Memory B cell (primary cell): ENCODE results near the gene GTPBP8.
A peak's percentile ranks its signal among the peaks of the same experiment; 100 is the strongest.

Experiments used
- ATAC-seq: fragments of 150-1000 bp; cut with Tn5 transposase; 2 replicates; pipeline ENCODE4 v1.10.0; 2021; ENCODE audit warnings: low read depth, mild to moderate bottlenecking, moderate library complexity
- DNase-seq, 2 donors: peaks; one replicate each; pipeline ENCODE4 v3.0.0; 2022; ENCODE audit warnings: low spot score in 2 of 2
- H3K27ac Mint-ChIP-seq: one replicate; pipeline ENCODE4 v1.8.0; 2022; ENCODE audit warnings: mild to moderate bottlenecking, moderate library complexity, mixed read lengths
- H3K27me3 Mint-ChIP-seq: one replicate; pipeline ENCODE4 v1.8.0; 2022; ENCODE audit warnings: mixed read lengths
- H3K36me3 Mint-ChIP-seq: one replicate; pipeline ENCODE4 v1.8.0; 2022; ENCODE audit warnings: mild to moderate bottlenecking, mixed read lengths
- H3K4me1 Mint-ChIP-seq: one replicate; pipeline ENCODE4 v1.8.0; 2022; ENCODE audit warnings: mixed read lengths
- H3K4me3 Mint-ChIP-seq: one replicate; pipeline ENCODE4 v1.8.0; 2022; ENCODE audit warnings: mild to moderate bottlenecking, moderate library complexity, mixed read lengths
- H3K9me3 Mint-ChIP-seq: one replicate; pipeline ENCODE4 v1.8.0; 2022; ENCODE audit warnings: mixed read lengths

The GTPBP8 gene

DNA sequence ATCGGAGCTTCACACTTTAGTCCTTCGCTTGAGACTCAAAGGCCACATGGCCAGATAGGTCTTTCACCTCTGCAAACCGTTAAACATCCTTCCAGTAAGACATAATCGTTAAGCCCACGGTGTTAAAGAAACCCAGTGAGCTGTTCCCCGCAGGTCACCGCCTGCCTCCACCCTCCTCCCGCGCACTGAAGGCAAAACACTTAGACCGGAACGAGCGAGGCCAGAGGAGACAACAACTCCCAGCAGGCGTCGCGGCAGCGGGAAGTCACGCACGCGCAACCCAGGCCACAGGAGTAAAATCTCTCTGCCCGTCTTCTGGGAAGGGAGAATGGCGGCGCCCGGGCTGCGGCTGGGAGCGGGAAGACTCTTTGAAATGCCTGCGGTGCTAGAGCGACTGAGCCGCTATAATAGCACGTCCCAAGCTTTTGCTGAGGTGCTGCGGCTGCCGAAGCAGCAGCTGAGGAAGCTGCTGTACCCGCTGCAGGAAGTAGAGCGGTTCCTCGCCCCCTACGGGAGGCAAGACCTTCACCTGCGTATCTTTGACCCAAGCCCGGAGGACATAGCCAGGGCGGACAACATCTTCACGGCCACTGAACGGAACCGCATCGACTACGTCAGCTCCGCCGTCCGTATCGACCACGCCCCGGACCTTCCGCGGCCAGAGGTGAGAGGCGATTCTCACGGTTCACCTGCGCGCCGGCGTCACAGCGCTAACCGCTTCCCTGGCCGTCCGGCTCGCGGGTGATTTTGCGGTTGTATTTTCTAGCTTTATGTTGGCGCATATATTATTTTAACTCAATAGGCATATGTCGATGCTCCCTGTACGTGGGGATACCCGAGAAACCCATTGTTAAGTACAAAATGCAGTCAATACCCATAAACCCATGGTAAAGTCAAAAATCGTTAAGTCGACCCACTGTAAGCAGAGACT, at the start of gene GTPBP8:
Gene GTPBP8, plus strand, starts transcription at position 313 of the 931 bp plus-strand sequence. Its CDS starts 16 bp downstream, at position 329.
- Mint-ChIP-seq H3K9me3 (no peaks in the 10 kb centered on the region), H3K27ac (peak within 1 kb of the TSS; percentile 96), H3K36me3 (peaks cover 6% of the 10 kb centered on the region), H3K4me3 (peak within 1 kb of the TSS; percentile 85), H3K4me1 (peaks cover 21% of the 10 kb centered on the region), H3K27me3 (no peaks in the 10 kb centered on the region)
- ATAC-seq = peak; percentile 81
- DNase-seq = peak; percentile 68 to 79

DNA sequence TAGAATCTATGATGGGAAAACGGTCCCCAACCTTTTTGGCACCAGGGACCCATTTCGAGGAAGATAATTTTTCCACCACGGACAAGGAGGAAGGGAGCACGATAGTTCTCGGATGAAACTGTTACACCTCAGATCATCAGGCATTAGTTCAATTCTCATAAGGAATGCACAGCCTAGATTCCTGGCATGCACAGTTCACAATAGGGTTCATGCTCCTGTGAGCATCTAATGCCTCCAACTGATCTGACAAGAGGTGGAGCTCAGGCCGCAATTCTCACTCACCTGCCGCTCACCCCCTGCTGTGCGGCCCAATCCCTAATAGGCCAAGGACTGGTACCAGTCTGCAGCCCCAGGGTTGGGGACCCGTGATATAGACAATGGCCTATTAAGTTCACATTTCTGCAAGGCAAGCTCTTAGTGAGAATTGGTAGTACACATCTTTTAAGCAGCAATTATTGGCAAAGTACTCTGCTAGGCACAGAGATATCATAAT, 42.4 kb upstream of the GTPBP8 start:
- Mint-ChIP-seq H3K4me3 (no peak overlapping the region), H3K4me1 (peaks cover 14% of the 10 kb centered on the region), H3K9me3 (peaks cover 4% of the 10 kb centered on the region), H3K27me3 (no peaks in the 10 kb centered on the region), H3K36me3 (peaks cover 22% of the 10 kb centered on the region), H3K27ac (peak overlapping the region; percentile 67)
- DNase-seq (no peak), ATAC-seq (no peak)

DNA sequence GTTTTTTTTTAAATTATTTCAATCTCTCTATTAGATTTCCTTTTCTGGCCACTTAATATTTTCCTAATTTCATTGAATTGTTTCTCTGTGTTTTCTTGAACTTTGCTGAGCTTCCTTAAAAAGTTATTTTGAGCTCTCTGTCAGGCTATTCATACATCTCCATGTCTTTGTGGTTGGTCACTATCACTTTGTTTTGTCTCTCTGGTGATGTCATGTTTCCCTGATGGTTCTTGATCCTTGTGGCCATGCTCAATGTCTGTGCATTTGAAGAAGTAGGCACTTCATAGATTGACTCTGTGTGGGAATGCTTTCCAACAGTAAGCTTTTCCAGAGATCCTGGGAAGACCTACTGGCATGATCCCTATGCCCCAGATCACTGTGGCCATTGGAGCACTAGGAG, 34.4 kb upstream of the GTPBP8 start:
- no peak for ATAC-seq
- no peaks in the 10 kb centered on the region for H3K27me3 Mint-ChIP-seq
- H3K9me3 Mint-ChIP-seq = peaks cover 8% of the 10 kb centered on the region
- no peak for DNase-seq
- peaks cover 8% of the 10 kb centered on the region for H3K36me3 Mint-ChIP-seq
- H3K4me1 Mint-ChIP-seq = peaks cover 16% of the 10 kb centered on the region
- H3K27ac Mint-ChIP-seq = no peak overlapping the region
- H3K4me3 Mint-ChIP-seq = no peak overlapping the region

DNA sequence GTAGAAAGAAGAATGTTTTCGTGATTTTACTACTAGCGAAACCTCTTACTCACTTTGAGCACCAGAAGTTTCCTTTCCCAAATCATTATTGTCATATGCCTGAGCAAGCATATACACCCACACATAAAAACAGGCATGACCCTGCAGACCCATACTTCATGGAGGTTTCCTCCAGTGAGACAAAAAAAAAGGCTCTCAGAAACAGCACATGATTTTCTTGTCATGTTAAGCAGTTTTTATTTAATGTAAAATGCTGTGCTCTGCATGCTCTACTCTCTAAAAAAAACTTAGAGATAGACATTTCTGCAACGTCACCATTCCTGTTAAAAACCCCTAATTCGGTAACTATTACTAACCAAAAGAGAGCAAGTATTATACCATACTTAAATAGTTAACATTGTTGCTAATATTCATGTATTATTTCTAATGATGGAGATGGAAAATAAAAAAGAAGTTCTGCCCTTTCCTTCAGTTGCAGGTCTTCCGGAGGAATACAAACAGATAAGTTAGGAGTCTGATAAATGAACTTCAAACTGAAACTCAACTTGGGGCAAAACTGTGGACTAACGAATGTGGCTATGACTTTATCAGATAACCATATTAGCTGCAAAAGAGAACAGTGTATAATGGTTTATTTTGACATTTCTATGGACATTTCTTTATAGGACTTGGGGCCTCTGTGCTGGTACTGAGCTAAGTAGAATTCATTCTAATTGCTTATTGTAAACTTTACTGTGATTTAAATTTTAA, 31.8 kb upstream of the GTPBP8 start:
- Mint-ChIP-seq H3K4me3 (peak overlapping the region; percentile 80), H3K9me3 (peaks cover 16% of the 10 kb centered on the region), H3K27ac (peak overlapping the region; percentile 84), H3K4me1 (peaks cover 14% of the 10 kb centered on the region), H3K36me3 (peaks cover 17% of the 10 kb centered on the region), H3K27me3 (no peaks in the 10 kb centered on the region)
- ATAC-seq (peak; percentile 64), DNase-seq (no peak)

DNA sequence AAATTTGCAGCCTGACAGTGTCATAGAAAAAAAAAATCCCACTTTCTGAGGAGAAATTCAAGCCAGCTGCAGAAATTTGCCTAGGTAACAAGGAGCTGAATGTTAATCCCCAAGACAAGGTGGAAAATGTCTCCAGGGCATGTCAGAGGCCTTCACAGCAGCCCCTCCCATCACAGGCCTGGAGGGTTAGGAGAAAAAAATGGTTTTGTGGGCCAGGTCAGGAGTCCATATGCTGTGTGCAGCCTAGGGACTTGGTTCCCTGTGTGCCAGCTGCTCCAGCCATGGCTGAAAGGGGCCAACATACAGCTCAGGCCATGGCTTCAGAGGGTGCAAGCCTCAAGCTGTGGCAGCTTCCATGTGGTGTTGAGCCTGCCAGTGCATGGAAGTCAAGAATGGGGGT, 27.1 kb upstream of the GTPBP8 start:
- Mint-ChIP-seq H3K36me3 (peaks cover 20% of the 10 kb centered on the region), H3K27ac (no peak overlapping the region), H3K9me3 (peaks cover 14% of the 10 kb centered on the region), H3K27me3 (no peaks in the 10 kb centered on the region), H3K4me1 (peaks cover 34% of the 10 kb centered on the region), H3K4me3 (no peak overlapping the region)
- no peak for DNase-seq
- no peak for ATAC-seq

DNA sequence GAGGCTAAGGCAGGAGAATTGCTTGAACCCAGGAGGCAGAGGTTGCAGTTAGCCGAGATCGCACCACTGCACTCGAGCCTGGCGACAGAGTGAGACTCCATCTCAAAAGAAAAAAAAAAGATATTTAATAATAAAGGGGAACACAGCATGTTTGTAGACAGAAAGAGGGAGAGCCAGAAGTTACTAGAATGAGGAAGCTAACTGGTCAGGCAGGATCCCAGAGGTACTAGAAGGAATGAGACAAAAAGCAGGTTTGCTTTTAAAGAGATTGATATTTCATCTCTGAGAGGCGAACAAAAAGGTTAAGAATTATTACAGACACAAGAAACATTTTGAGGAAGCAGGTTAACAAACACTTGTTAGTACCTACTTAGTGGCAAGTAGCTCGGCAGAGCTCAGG, 25.1 kb upstream of the GTPBP8 start:
- peaks cover 14% of the 10 kb centered on the region for H3K9me3 Mint-ChIP-seq
- peaks cover 20% of the 10 kb centered on the region for H3K36me3 Mint-ChIP-seq
- H3K27me3 Mint-ChIP-seq = no peaks in the 10 kb centered on the region
- no peak overlapping the region for H3K4me3 Mint-ChIP-seq
- H3K27ac Mint-ChIP-seq = no peak overlapping the region
- H3K4me1 Mint-ChIP-seq = peaks cover 29% of the 10 kb centered on the region
- ATAC-seq (no peak), DNase-seq (no peak)

DNA sequence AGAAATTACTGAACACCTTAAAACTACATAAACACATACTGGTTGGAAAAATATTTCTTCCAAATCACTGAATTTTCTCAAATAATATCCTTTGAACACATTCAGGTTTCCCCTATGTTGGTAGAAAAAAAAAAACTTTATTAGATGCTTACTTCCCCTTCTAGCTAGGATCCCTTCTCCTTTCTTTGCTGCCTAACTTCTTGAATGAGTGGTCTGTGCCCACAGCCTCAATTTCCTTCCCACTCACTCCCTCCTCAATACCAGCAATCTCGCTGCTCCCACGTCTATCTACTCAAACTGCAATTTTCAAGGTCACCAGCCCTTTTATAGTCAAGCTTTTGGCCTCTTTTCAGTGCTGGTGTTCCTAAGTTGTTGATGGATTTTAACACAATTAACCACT, 24.2 kb upstream of the GTPBP8 start:
- H3K9me3 Mint-ChIP-seq = peaks cover 14% of the 10 kb centered on the region
- no peak overlapping the region for H3K4me3 Mint-ChIP-seq
- peak; percentile 62 for ATAC-seq
- peak overlapping the region; percentile 50 for H3K27ac Mint-ChIP-seq
- peaks cover 34% of the 10 kb centered on the region for H3K4me1 Mint-ChIP-seq
- H3K27me3 Mint-ChIP-seq = no peaks in the 10 kb centered on the region
- DNase-seq = no peak
- H3K36me3 Mint-ChIP-seq = peaks cover 20% of the 10 kb centered on the region

DNA sequence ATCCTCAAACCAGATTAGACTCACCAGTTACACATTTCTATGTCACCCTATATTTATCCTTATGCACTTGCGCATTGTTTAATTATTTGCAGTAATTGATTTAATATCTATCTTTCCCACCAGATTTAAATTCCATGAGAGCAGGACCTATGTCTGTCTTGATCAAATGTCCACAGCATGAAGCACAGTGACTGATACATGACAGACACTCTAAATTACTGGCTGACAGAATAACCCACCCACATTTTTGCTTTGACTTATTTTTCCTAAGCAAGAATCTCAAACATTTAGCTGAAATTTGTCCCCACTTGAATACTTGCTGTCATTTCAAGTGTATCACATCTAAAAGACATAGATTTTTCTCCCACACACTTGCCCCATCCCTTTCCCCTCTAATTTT, 23.4 kb upstream of the GTPBP8 start:
- H3K27ac Mint-ChIP-seq = peak overlapping the region; percentile 50
- no peak overlapping the region for H3K4me3 Mint-ChIP-seq
- H3K4me1 Mint-ChIP-seq = peaks cover 39% of the 10 kb centered on the region
- H3K36me3 Mint-ChIP-seq = peaks cover 20% of the 10 kb centered on the region
- no peaks in the 10 kb centered on the region for H3K27me3 Mint-ChIP-seq
- ATAC-seq (no peak), DNase-seq (no peak)
- peaks cover 14% of the 10 kb centered on the region for H3K9me3 Mint-ChIP-seq

DNA sequence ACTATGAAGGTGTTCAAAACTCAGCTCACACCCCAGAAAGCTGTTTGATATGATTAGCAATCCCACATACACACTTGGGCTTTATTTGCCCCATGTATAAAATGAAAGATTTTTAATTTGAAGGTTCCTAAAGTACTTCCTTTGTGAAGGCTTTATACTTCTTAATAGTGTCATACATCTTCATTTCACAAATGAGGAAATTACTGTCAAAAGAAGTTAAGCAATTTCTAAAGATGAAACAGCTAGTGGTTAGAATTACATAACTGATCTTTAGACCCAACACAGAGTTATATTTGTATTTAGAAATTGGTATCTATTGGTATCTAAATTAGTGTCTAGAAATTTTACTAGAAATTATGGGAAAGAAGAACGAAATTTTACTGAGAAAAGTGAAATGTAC, 23.0 kb upstream of the GTPBP8 start:
- no peaks in the 10 kb centered on the region for H3K27me3 Mint-ChIP-seq
- H3K9me3 Mint-ChIP-seq = peaks cover 12% of the 10 kb centered on the region
- peak; percentile 34 for ATAC-seq
- H3K27ac Mint-ChIP-seq = peak overlapping the region; percentile 50
- peaks cover 40% of the 10 kb centered on the region for H3K4me1 Mint-ChIP-seq
- H3K36me3 Mint-ChIP-seq = peaks cover 18% of the 10 kb centered on the region
- no peak for DNase-seq
- no peak overlapping the region for H3K4me3 Mint-ChIP-seq

DNA sequence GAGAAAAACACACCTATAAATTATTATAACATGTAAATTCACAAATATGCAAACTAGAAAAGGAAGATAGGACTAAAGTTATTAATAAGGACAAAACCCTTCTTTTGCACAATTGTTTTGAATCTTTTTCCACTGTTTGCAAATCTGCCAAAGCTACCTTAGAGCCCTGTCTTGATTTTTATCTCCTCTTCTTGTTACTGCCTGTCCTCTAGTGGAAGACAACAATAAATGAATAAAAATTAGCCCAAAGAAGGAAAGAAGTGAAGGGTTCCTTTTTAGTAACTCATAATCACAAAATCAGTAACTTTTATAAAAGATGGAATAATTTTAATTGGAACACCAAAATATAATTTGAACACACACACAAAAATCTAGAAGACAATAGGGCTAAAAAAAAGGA, 18.6 kb upstream of the GTPBP8 start:
- Mint-ChIP-seq H3K36me3 (no peaks in the 10 kb centered on the region), H3K4me1 (peaks cover 57% of the 10 kb centered on the region), H3K27me3 (no peaks in the 10 kb centered on the region), H3K9me3 (no peaks in the 10 kb centered on the region), H3K27ac (peak overlapping the region; percentile 87), H3K4me3 (peak overlapping the region; percentile 67)
- DNase-seq (no peak), ATAC-seq (no peak)

DNA sequence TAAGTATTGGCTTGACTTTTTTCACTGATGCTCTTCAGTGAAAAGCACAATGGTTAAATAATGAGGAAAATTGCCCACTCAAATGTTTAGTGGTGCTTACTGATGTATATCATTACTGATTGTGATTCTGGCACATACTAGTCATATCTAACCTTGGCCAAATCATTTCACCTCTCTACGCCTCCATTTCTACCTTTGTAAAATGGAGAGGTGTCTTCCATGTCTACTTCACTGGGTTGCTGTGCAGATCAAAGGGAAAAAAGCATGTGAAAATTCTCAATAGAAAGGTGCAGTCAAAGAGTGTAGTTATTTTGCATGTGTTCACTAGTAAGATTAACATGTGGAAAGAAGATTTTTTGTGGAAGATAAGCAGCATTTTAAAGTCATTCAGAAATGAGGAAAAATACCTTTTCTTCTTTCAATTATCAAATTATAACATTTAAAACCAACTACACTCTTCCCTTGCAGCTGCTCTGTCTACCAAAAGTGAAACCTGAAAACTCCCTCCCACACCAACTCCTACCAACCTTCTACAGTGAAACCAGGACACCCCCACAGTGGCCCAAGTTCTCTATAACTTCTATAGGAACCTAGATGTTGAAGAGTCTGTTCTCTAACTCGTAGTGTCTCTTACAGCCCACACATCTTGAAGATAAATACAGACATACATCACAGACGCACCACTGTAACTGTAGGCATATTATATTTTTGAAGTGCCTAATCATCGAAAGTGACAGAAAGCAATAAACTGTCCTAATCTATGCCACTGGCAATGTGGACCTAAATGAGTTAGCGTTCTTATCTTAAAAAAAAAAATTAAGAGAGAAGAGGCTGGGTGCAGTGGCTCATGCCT, 17.2 kb upstream of the GTPBP8 start:
- Mint-ChIP-seq H3K9me3 (no peaks in the 10 kb centered on the region), H3K27ac (peak overlapping the region; percentile 87), H3K27me3 (no peaks in the 10 kb centered on the region), H3K4me1 (peaks cover 56% of the 10 kb centered on the region), H3K4me3 (peak overlapping the region; percentile 95), H3K36me3 (no peaks in the 10 kb centered on the region)
- ATAC-seq = peak; percentile 91
- DNase-seq = peak in 1 of 2 donors; percentile 31

DNA sequence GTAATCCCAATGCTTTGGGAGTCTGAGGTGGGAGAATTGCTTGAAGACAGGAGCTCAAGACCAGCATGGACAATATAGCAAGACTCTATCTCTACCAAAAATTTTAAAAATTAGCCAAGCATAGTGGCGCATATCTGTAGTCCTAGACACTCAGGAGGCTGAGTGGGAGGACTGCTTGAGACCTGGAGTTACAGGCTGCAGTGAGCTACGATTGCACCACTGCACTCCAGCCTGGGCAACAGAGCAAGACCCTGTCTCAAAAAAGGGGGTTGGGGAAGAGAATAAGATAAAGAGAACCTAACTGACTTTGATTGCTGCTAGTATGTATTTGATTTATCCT, 16.6 kb upstream of the GTPBP8 start:
- Mint-ChIP-seq H3K36me3 (no peaks in the 10 kb centered on the region), H3K4me3 (peak overlapping the region; percentile 95), H3K9me3 (no peaks in the 10 kb centered on the region), H3K27me3 (no peaks in the 10 kb centered on the region), H3K27ac (peak overlapping the region; percentile 87), H3K4me1 (peaks cover 55% of the 10 kb centered on the region)
- DNase-seq (no peak), ATAC-seq (peak; percentile 36)

DNA sequence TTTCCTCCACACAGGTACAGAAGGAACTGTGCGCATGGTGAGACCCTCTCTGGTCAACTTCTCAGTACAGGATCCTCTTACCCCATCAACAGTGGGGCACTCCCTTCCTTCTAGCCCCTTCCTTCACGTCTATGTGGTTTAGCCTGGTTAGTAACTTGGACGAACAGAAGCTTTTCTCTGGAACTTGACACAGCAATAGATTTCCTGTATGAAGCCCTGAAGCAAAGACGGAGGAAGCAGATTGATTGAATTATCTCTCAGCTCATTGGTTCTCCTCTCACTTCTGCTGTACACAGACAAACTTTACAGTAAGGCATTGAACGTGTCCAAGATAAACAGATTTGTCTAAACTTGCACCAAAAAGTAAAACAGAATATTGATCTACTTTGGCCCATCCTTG, 15.9 kb upstream of the GTPBP8 start, which contains the start of gene CD200R1:
Gene CD200R1, minus strand, starts transcription at position 210 of the 400 bp plus-strand sequence. CDS start 246 bp downstream, outside the sequence.
- Mint-ChIP-seq H3K4me3 (peak within 1 kb of the TSS; percentile 95), H3K27me3 (no peaks in the 10 kb centered on the region), H3K4me1 (peaks cover 55% of the 10 kb centered on the region), H3K27ac (peak within 1 kb of the TSS; percentile 87), H3K36me3 (no peaks in the 10 kb centered on the region), H3K9me3 (no peaks in the 10 kb centered on the region)
- ATAC-seq (peak; percentile 30), DNase-seq (no peak)
